K562 (cell line): ENCODE data around the gene RALGPS1. TPM values are rescaled to one million over a fixed set of nuclear protein-coding genes. Genes with fewer than 3 reads are reported as not detected.

ENCODE experiments used
- ATAC-seq: fragments of 200-7000 bp; cut with Tn5 transposase; 3 replicates; pipeline ENCODE4 v1.9.1; 2020; ENCODE audit warnings: moderate library complexity
- BruUV-seq: library from RNA; stranded (reverse); fragments of 400-500 nt; replicated peaks from 2 replicates; lab custom pipeline; 2021; lab: Mats Ljungman, UMichigan
- CTCF ChIA-PET: fragments of 300-600 bp; formaldehyde crosslinking; extraction: SDS; loops from one replicate; lab custom pipeline; 2021; ENCODE audit warnings: low intra/inter-chr PET ratio; lab: Yijun Ruan, JAX
- POLR2A ChIA-PET: fragments of 300-600, 350-650 bp; sonication (Branson Sonifier 250); formaldehyde crosslinking; extraction: SDS; loops from one replicate; lab custom pipeline; 2021; ENCODE audit warnings: antibody characterized with exemption, inconsistent platforms; lab: Yijun Ruan, JAX
- DNase-seq, 4 experiments: peaks; one replicate each; pipeline versions ENCODE4 v3.0.0 to v3.0.0-alpha.2; 2011 to 2018; ENCODE audit warnings: low spot score in 3 of 4, mixed read lengths in 3 of 4; ENCODE audit errors: extremely low read depth in 1 of 4
- FAIRE-seq: peaks from 2 replicates; lab custom pipeline; 2011; peaks lifted over from hg19 to GRCh38; lab: Jason Lieb, UNC
- H2AFZ ChIP-seq: 2 replicates; pipeline ENCODE4 v1.6.0; 2011; ENCODE audit warnings: low read depth, low read length, control low read depth, inconsistent platforms
- H3K27ac ChIP-seq: fragments of 200-600 bp; 3 replicates; pipeline ENCODE4 v1.8.0; 2011; ENCODE audit warnings: low read depth, mild to moderate bottlenecking, control low read depth, inconsistent platforms, low read length, moderate library complexity, mixed read lengths; ENCODE audit errors: extremely low read depth
- H3K27me3 ChIP-seq, 2 experiments: fragments of 300-600 bp in 1 of 2; 2 replicates in 1 of 2; 3 replicates in 1 of 2; pipeline versions ENCODE4 v1.6.0 to v1.8.0; 2011; ENCODE audit warnings: inconsistent platforms in 2 of 2, low read length in 2 of 2, mild to moderate bottlenecking in 1 of 2, mixed read lengths in 1 of 2, moderate library complexity in 1 of 2; ENCODE audit not compliant: control insufficient read depth in 2 of 2, insufficient read depth in 2 of 2
- H3K36me3 ChIP-seq: fragments of 300-600 bp; 3 replicates; pipeline ENCODE4 v1.8.0; 2011; ENCODE audit warnings: mild to moderate bottlenecking, low read length, inconsistent platforms; ENCODE audit not compliant: control insufficient read depth, insufficient read depth
- H3K4me1 ChIP-seq, 2 experiments: fragments of 200-600 bp in 1 of 2; replicated peaks in 1 of 2; 2 replicates in 1 of 2; 3 replicates in 1 of 2; pipeline versions ENCODE4 v1.5.1 to v1.8.0; 2011; ENCODE audit warnings: inconsistent platforms in 2 of 2, low read length in 2 of 2, mild to moderate bottlenecking in 1 of 2, mixed read lengths in 1 of 2, moderate library complexity in 1 of 2; ENCODE audit not compliant: control insufficient read depth in 2 of 2, insufficient read depth in 2 of 2
- H3K4me2 ChIP-seq: 2 replicates; pipeline ENCODE4 v1.6.1; 2011; ENCODE audit warnings: low read length, control low read depth, inconsistent platforms, mixed read lengths; ENCODE audit not compliant: insufficient read depth
- H3K4me3 ChIP-seq: fragments of 200-600 bp; sonication (generic), shearing (Covaris generic); 2 replicates; pipeline ENCODE4 v1.5.1; 2016; ENCODE audit warnings: control low read depth, inconsistent platforms
- H3K79me2 ChIP-seq: fragments of 200-600 bp; 3 replicates; pipeline ENCODE4 v1.8.0; 2011; ENCODE audit warnings: low read length, inconsistent platforms; ENCODE audit not compliant: control insufficient read depth, insufficient read depth
- H3K9ac ChIP-seq, 2 experiments: 2 replicates each; pipeline versions ENCODE4 v1.6.0 to v1.6.1; 2011; ENCODE audit warnings: low read depth in 2 of 2, low read length in 2 of 2, control low read depth in 1 of 2, inconsistent platforms in 1 of 2, mild to moderate bottlenecking in 1 of 2, mixed read lengths in 1 of 2; ENCODE audit not compliant: insufficient read depth in 1 of 2
- H3K9me1 ChIP-seq: one replicate; pipeline ENCODE4 v1.6.0; 2011; ENCODE audit warnings: inconsistent platforms, mild to moderate bottlenecking, low read length, moderate library complexity; ENCODE audit not compliant: control insufficient read depth, insufficient read depth
- H3K9me3 ChIP-seq: replicated peaks from 2 replicates; pipeline ENCODE4 v1.5.1; 2011; ENCODE audit warnings: low read depth, low read length, inconsistent platforms; ENCODE audit not compliant: control insufficient read depth, insufficient read depth
- H4K20me1 ChIP-seq: replicated peaks from 2 replicates; pipeline ENCODE4 v1.6.1; 2011; ENCODE audit warnings: low read length, inconsistent platforms, mixed read lengths; ENCODE audit not compliant: control insufficient read depth, insufficient read depth
- CBX8 ChIP-seq: fragments of 200-600 bp; sonication (generic); IDR thresholded peaks from 2 replicates; pipeline ENCODE4 v1.6.1; 2012; ENCODE audit warnings: borderline replicate concordance, mixed run types, low read depth, mild to moderate bottlenecking, moderate library complexity, mixed read lengths, low read length, control low read depth, inconsistent platforms; ENCODE audit not compliant: poor library complexity, severe bottlenecking; ENCODE audit errors: extremely low read depth
- CHCHD3 ChIP-seq: fragments of 250-450 bp; sonication (Bioruptor Pico); IDR thresholded peaks from 2 replicates; pipeline ENCODE4 v2.1.2; 2022; ENCODE audit warnings: mild to moderate bottlenecking
- LEF1 ChIP-seq: fragments of 450-650 bp; IDR thresholded peaks from 2 replicates; pipeline ENCODE4 v1.6.1; 2016; ENCODE audit warnings: mild to moderate bottlenecking
- RBM25 ChIP-seq: fragments of 200-400 bp; formaldehyde crosslinking; IDR thresholded peaks from 2 replicates; pipeline ENCODE4 v1.6.1; 2018; ENCODE audit warnings: low read length, low read depth, moderate library complexity; ENCODE audit not compliant: severe bottlenecking
- WGBS: fragments of 100-300 bp; shearing (Covaris generic); methylation state at CpG from one replicate; pipeline ENCODE4 v1.1.6; 2016; ENCODE audit warnings: low coverage, mixed read lengths; ENCODE audit not compliant: insufficient coverage; ENCODE audit errors: missing lambda C conversion rate; 5-methylcytosine and 5-hydroxymethylcytosine counted together
- in situ Hi-C: fragments of 300-500 bp; cut with MboI; formaldehyde crosslinking; loops from 4 replicates; pipeline ENCODE4 v1.15.0; 2018; ENCODE audit warnings: inconsistent platforms, mixed read lengths
- intact Hi-C: fragments of 100-400 bp; cut with micrococcal nuclease; formaldehyde crosslinking; loops from 2 replicates; pipeline ENCODE4 v1.14.2; 2022
- polyA plus RNA-seq, 8 experiments: library from polyadenylated mRNA; depleted of rRNA in 4 of 8; stranded (reverse) in 5 of 8; unstranded in 3 of 8; fragments of >200 nt; fragmentation: Nextera tagmentation in 2 of 8; fragmentation: Illumina TruSeq in 1 of 8; extraction: Ambion mirVana in 2 of 8; extraction: Trizol in 1 of 8; gene quantifications; 2 replicates each; pipeline versions ENCODE4 v1.2.1 to v1.2.3, GENCODE V29; 2011 to 2014; ENCODE audit warnings: inconsistent platforms in 1 of 8, missing spikeins in 1 of 8
- total RNA-seq, 7 experiments: library from RNA; depleted of rRNA in 6 of 7; stranded (reverse); fragments of >200 nt in 6 of 7; fragmentation: Illumina TruSeq in 2 of 7; extraction: Trizol in 2 of 7; gene quantifications; 2 replicates each; pipeline versions ENCODE4 v1.2.1 to v1.2.3, GENCODE V29; 2011 to 2021; ENCODE audit warnings: low replicate concordance in 1 of 7

The RALGPS1 gene
- total and polyA plus RNA-seq, 9 of the 15 experiments (the other 6 are each of a cell fraction or from before 2014, with no cell fraction given): 0.04 to 2.6 (median 1.5) TPM

DNA sequence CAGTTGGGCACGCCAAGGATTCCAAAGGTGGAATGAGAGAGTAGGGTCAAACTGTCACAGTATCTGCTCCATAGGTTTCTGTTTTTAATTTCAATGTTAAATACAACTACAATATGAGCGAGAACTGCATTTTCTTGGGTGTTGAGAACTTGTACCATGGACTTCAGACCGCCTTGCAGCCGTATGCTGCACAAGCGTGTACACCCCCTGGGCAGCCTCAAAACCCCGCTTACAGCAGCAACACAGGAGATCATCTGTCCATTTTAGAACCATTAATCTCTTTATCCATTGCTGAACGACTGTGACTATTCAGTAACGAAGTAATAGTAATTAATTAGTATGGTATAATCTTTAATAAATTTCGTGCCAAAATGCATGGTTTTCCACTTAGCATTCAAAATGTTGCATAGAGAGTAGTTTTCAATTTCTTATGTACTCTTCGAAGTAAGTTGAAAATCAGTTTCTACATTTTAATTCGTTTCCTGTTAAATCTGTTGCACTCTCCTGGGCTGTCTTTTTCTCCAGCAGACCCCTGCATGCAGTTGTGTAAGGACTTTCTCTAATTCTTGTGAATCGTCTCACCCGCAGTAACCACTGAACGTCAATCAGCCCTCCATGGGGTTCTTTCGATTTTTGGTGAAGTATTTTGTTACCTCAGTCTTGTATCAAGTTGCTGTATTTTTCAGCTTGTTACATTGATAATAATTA lies 308.0 kb downstream of the RALGPS1 start:
- ATAC-seq (no peak), DNase-seq (no peak), FAIRE-seq (no peak)
- Histone ChIP-seq H3K79me2 (no peaks in the 10 kb centered on the region), H3K4me3 (no peak overlapping the region), H3K27me3 (peaks cover 16 to 60% of the 10 kb centered on the region in 2 experiments; a peak in 4 of 5 replicates), H3K9ac (no peak overlapping the region), H3K9me3 (no peaks in the 10 kb centered on the region), H3K36me3 (no peaks in the 10 kb centered on the region), H2AFZ (no peak overlapping the region), H3K4me2 (no peak overlapping the region), H4K20me1 (no peaks in the 10 kb centered on the region), H3K4me1 (peaks cover 5 to 21% of the 10 kb centered on the region in 2 experiments; a peak in 4 of 5 replicates), H3K9me1 (peaks cover 4% of the 10 kb centered on the region), H3K27ac (no peak overlapping the region)
- intact Hi-C loops (loop anchor here (10.0 kb wide), 1 partner anchor 202 kb away; the partner anchor contains the start of gene ZNF79), in situ Hi-C loops (no loop called here)
- ChIA-PET CTCF (no interaction called here), POLR2A (no interaction called here)
- WGBS: 16% methylated on average over 14 of the region's 15 CpGs
- TF ChIP-seq CBX8: peak; percentile 96
- no peak for TF ChIP-seq RBM25
- no peak for TF ChIP-seq LEF1
- no peak for TF ChIP-seq CHCHD3
- BruUV-seq: no TSS peak
